ENCODE results near the gene COL6A2. TPM values are rescaled to one million over a fixed set of nuclear protein-coding genes. Genes with fewer than 3 reads are reported as not detected.

Gene COL6A2
- total and polyA plus RNA-seq, 2 of the 13 experiments (the other 11 are each of a cell fraction or from before 2014, with no cell fraction given) = 0.07 to 0.41 TPM

GRCh38 chr21:46154155-46154954, 56.4 kb downstream of the COL6A2 start (continued):
- TF ChIP-seq ATF1 (CRISPR knock-in tag; IDR thresholded peaks at IDR 0.05) (no peak), CHCHD3 (CRISPR knock-in tag; IDR thresholded peaks at IDR 0.05) (no peak), ZC3H4 (CRISPR knock-in tag; IDR thresholded peaks at IDR 0.05; ENCODE audit: borderline replicate concordance) (no peak), NFE2 (CRISPR knock-in tag; IDR thresholded peaks at IDR 0.05) (no peak), EED (CRISPR knock-in tag; IDR thresholded peaks at IDR 0.05) (peak; percentile 65; the same call in 1 of the 2 replicates), ZNF558 (CRISPR knock-in tag; IDR thresholded peaks at IDR 0.05; ENCODE audit: borderline replicate concordance) (0 out of 2 replicates have a peak, but pooled peaks have one; percentile 10), PITX1 (CRISPR knock-in tag; IDR thresholded peaks at IDR 0.05) (no peak), AGO2 (optimal IDR thresholded peaks at IDR 0.05; ENCODE audit: low read depth, low read length) (peak; percentile 23), ZNF326 (CRISPR knock-in tag; IDR thresholded peaks at IDR 0.05; ENCODE audit: borderline replicate concordance) (no peak), ZNF512B (CRISPR knock-in tag; IDR thresholded peaks at IDR 0.05; ENCODE audit: borderline replicate concordance) (no peak), ZNF557 (CRISPR knock-in tag; IDR thresholded peaks at IDR 0.05) (no peak; the same call in 1 of the 2 replicates), NFAT5 (CRISPR knock-in tag; IDR thresholded peaks at IDR 0.05) (no peak), ZNF451 (CRISPR knock-in tag; IDR thresholded peaks at IDR 0.05) (no peak)
- TF ChIP-seq, protein P1, sequence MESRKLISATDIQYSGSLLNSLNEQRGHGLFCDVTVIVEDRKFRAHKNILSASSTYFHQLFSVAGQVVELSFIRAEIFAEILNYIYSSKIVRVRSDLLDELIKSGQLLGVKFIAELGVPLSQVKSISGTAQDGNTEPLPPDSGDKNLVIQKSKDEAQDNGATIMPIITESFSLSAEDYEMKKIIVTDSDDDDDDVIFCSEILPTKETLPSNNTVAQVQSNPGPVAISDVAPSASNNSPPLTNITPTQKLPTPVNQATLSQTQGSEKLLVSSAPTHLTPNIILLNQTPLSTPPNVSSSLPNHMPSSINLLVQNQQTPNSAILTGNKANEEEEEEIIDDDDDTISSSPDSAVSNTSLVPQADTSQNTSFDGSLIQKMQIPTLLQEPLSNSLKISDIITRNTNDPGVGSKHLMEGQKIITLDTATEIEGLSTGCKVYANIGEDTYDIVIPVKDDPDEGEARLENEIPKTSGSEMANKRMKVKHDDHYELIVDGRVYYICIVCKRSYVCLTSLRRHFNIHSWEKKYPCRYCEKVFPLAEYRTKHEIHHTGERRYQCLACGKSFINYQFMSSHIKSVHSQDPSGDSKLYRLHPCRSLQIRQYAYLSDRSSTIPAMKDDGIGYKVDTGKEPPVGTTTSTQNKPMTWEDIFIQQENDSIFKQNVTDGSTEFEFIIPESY (CRISPR knock-in tag; IDR thresholded peaks at IDR 0.05) = no peak
- TF ChIP-seq, protein P2, sequence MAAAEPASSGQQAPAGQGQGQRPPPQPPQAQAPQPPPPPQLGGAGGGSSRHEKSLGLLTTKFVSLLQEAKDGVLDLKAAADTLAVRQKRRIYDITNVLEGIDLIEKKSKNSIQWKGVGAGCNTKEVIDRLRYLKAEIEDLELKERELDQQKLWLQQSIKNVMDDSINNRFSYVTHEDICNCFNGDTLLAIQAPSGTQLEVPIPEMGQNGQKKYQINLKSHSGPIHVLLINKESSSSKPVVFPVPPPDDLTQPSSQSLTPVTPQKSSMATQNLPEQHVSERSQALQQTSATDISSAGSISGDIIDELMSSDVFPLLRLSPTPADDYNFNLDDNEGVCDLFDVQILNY (CRISPR knock-in tag; conservative IDR thresholded peaks at IDR 0.05) = no peak
